Thoracic aorta (tissue), 2 donors: Measurements from ENCODE around the gene SLX9. TPM values are rescaled to one million over a fixed set of nuclear protein-coding genes. Genes with fewer than 3 reads are reported as not detected.

ENCODE experiments used
- ATAC-seq: fragments of 150-250 bp; one replicate; pipeline ENCODE4 v1.8.0; 2017; ENCODE audit warnings: low read depth; ENCODE audit not compliant: insufficient number of reproducible peaks, low FRiP score
- DNase-seq: peaks from one replicate; pipeline ENCODE4 v3.0.0-alpha.2; 2020; ENCODE audit warnings: low spot score
- H3K27ac ChIP-seq, 2 donors: fragments of 200-600 bp; sonication (generic); 1 replicate in 1 of 2; 2 replicates in 1 of 2; pipeline ENCODE4 v1.5.1; 2016; ENCODE audit warnings: mild to moderate bottlenecking in 2 of 2, moderate library complexity in 2 of 2
- H3K27me3 ChIP-seq: fragments of 200-600 bp; sonication (generic); replicated peaks from 2 replicates; pipeline ENCODE4 v1.6.0; 2016; ENCODE audit warnings: mild to moderate bottlenecking; ENCODE audit not compliant: insufficient read depth
- H3K36me3 ChIP-seq: fragments of 200-600 bp; sonication (generic); one replicate; pipeline ENCODE4 v1.5.1; 2016
- H3K4me1 ChIP-seq, 2 donors: fragments of 200-600 bp; sonication (generic); 1 replicate in 1 of 2; 2 replicates in 1 of 2; pipeline versions ENCODE4 v1.5.1 to v1.6.0; 2016; ENCODE audit warnings: low read depth in 2 of 2, mild to moderate bottlenecking in 1 of 2; ENCODE audit not compliant: control insufficient read depth in 1 of 2
- H3K4me3 ChIP-seq: fragments of 200-600 bp; sonication (generic); 2 replicates; pipeline ENCODE4 v1.5.1; 2016; ENCODE audit warnings: mild to moderate bottlenecking
- H3K9me3 ChIP-seq: fragments of 200-600 bp; sonication (generic); 2 replicates; pipeline ENCODE4 v1.5.1; 2016
- total RNA-seq, 2 donors: library from RNA; depleted of rRNA; stranded (reverse); fragments of >200 nt; gene quantifications; one replicate each; pipeline versions ENCODE4 v1.1.0 to v1.2.3, GENCODE V29; 2016
- TF ChIP-seq, protein P1 (sequence below): fragments of 200-600 bp; sonication (generic); IDR thresholded peaks from one replicate; pipeline ENCODE4 v1.5.1; 2019; ENCODE audit warnings: antibody characterized with exemption

Gene SLX9
- total RNA-seq, 2 donors from 2014 or later, result 5.9 to 10.6 TPM

DNA sequence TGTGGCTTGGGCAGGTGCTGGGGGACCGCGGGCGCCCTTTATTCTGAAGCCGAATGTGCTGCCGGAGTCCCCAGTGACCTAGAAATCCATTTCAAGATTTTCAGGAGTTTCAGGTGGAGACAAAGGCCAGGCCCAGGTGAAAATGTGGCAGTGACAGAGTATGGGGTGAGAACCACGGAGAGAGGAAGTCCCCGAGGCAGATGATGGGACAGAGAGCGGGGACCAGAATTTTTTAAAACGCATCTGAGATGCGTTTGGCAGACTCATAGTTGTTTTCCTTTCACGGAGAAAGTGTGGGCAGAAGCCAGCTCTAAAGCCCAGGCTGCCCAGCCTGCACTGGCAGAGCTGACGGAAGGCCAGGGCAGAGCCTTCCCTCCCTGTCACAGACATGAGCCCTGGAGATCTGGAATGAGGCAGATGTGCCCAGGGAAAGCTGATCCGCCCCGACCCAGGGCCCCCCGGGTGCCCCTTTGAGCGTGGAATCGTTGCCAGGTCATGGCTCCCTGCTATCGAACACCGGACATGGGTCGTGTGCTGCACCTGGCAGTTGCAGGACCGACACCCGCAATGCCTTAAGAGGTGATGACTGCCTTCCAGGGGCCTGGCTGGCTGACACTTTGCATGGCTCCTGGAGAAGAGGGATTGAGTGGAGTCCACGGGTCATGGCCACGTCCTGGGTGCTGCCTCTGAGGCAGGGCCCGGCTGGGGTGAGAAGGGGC, 6.5 kb upstream of the SLX9 start:
- Histone ChIP-seq H3K4me1 (peaks cover 13 to 26% of the 10 kb centered on the region in 2 donors), H3K36me3 (no peaks in the 10 kb centered on the region), H3K9me3 (no peaks in the 10 kb centered on the region), H3K4me3 (peak overlapping the region; percentile 66), H3K27ac (peak overlapping the region in 1 of 2 donors; percentile 27), H3K27me3 (peaks cover 11% of the 10 kb centered on the region)
- TF ChIP-seq, protein P1, sequence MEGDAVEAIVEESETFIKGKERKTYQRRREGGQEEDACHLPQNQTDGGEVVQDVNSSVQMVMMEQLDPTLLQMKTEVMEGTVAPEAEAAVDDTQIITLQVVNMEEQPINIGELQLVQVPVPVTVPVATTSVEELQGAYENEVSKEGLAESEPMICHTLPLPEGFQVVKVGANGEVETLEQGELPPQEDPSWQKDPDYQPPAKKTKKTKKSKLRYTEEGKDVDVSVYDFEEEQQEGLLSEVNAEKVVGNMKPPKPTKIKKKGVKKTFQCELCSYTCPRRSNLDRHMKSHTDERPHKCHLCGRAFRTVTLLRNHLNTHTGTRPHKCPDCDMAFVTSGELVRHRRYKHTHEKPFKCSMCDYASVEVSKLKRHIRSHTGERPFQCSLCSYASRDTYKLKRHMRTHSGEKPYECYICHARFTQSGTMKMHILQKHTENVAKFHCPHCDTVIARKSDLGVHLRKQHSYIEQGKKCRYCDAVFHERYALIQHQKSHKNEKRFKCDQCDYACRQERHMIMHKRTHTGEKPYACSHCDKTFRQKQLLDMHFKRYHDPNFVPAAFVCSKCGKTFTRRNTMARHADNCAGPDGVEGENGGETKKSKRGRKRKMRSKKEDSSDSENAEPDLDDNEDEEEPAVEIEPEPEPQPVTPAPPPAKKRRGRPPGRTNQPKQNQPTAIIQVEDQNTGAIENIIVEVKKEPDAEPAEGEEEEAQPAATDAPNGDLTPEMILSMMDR, result no peak
- DNase-seq (no peak), ATAC-seq (no peak)

DNA sequence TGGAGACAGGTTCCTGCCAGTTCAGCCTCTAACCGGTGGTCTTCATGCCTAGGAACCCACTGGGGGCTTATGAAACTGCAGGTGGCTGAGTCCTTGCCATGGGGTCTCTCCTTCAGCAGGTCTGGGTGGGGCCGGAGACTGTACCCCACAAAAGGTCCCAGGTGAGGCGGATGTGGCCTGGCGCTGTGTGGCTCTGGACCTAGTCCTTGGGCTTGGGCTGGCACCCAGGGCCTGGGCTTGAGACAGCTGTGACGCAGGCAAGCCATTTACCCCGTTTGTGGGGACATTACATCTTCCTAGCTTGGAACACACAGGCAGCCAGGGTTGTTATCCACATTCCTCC, 5.9 kb upstream of the SLX9 start:
- Histone ChIP-seq H3K4me3 (no peak overlapping the region), H3K27ac (no peak overlapping the region), H3K36me3 (no peaks in the 10 kb centered on the region), H3K27me3 (peaks cover 11% of the 10 kb centered on the region), H3K4me1 (peaks cover 13 to 26% of the 10 kb centered on the region in 2 donors), H3K9me3 (no peaks in the 10 kb centered on the region)
- TF ChIP-seq, protein P1, result no peak
- DNase-seq (no peak), ATAC-seq (no peak)

DNA sequence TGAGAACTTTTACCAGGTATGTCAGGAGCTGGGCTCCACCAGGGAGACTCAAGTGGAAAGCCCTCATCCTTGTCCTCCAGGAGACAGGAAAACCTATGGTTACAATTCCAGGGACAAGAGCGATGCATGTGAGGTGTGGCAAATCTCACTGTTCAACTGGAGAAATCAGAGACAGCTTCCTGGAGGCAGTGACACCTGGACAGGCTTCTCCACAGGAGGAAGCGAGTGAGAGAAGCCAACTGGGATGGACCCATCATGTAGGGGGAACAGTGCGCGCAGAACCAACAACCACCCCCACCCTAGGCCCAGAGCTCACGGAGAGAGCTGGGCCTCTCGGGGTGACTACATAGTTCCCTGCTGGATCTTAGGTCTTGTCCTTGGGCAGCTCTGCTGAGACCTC, 5.6 kb upstream of the SLX9 start:
- Histone ChIP-seq H3K27me3 (peaks cover 11% of the 10 kb centered on the region), H3K9me3 (no peaks in the 10 kb centered on the region), H3K4me1 (peaks cover 16 to 30% of the 10 kb centered on the region in 2 donors), H3K36me3 (no peaks in the 10 kb centered on the region), H3K27ac (no peak overlapping the region), H3K4me3 (no peak overlapping the region)
- DNase-seq, result no peak
- ATAC-seq, result no peak
- TF ChIP-seq, protein P1, result no peak

DNA sequence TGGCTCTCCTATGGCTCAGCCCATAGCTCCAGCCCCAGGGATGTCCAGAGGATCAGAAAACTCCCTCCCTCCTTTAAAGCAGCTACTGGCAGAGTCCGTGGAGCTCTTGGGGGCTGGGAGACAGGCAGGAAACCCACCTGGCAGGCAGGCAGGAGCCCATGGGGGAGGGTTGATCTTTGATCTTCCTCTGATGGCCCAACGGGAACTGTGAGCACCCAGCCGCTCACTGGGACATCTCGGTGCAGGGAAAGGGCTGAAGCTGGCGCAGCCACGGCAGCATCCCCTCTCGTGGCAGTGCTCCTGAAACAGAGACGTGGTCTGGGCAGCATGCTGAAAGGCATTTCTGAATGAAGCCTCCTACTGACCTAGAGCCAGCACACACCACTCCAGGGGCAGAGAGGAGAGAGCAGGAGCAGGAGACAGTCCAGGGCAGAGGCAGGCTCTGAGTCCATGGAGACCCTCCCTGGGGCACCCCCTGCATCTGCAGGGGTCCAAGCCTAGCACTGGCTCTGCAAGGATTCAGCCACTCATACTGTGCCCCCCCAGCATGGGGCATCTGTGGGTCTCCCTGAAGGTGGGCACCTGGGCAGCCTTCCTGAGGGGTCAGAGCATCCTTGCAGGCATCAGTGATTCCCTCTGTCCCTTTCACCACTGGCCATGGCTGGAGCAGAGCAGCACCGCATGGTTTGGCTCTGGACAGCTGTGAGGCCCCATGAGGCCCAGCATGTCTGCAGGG, 4.9 kb upstream of the SLX9 start:
- DNase-seq (no peak), ATAC-seq (no peak)
- TF ChIP-seq, protein P1, result no peak
- no peaks in the 10 kb centered on the region for H3K36me3 ChIP-seq
- H3K9me3 ChIP-seq, result no peaks in the 10 kb centered on the region
- H3K27me3 ChIP-seq, result peaks cover 11% of the 10 kb centered on the region
- H3K27ac ChIP-seq, result no peak overlapping the region
- H3K4me3 ChIP-seq, result no peak overlapping the region
- peaks cover 17 to 32% of the 10 kb centered on the region in 2 donors for H3K4me1 ChIP-seq

DNA sequence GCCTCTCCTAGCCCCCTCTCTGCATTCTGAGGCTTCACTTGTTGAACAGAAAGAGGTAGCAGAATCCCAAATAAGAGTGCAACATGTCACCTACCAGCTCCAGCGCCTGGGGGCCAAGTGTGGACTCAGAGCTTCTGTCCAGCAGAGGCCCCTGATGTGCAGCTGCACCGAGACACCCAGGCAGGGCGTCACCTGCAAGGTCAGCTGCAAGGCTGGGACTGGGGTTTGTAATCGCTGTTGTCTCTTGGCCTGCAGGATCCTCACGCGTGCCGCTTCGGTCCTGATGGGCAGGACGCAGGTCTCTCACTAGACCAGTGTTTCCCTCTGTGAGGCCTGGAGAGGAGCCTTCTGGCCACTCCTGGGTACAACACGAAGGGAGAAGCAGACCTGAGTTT, 4.3 kb upstream of the SLX9 start:
- peaks cover 11% of the 10 kb centered on the region for H3K27me3 ChIP-seq
- TF ChIP-seq, protein P1, result no peak
- DNase-seq (no peak), ATAC-seq (no peak)
- peaks cover 17 to 34% of the 10 kb centered on the region in 2 donors for H3K4me1 ChIP-seq
- H3K4me3 ChIP-seq, result no peak overlapping the region
- H3K27ac ChIP-seq, result no peak overlapping the region
- H3K9me3 ChIP-seq, result no peaks in the 10 kb centered on the region
- no peaks in the 10 kb centered on the region for H3K36me3 ChIP-seq
